Epithelial cell of esophagus (primary cell): Measurements from ENCODE around the gene DTWD2.
"Not testable (repeated sequence)": the region's sequence is repeated elsewhere in the genome, so short reads cannot be mapped to it uniquely, and the experiment has no call there.

Experiments used
- DNase-seq: peaks from one replicate; pipeline ENCODE4 v3.0.0; 2010; ENCODE audit warnings: low read depth
- H3K4me3 ChIP-seq: 2 replicates; pipeline ENCODE4 v1.5.1; 2011; ENCODE audit warnings: mild to moderate bottlenecking, low read length, control low read depth
- TF ChIP-seq, protein P1 (sequence below): IDR thresholded peaks from 2 replicates; pipeline ENCODE4 v1.5.1; 2011; ENCODE audit warnings: low read depth, mild to moderate bottlenecking, low read length, control low read depth, inconsistent platforms; ENCODE audit not compliant: insufficient read depth; ENCODE audit errors: missing control alignments

DTWD2 gene

DNA sequence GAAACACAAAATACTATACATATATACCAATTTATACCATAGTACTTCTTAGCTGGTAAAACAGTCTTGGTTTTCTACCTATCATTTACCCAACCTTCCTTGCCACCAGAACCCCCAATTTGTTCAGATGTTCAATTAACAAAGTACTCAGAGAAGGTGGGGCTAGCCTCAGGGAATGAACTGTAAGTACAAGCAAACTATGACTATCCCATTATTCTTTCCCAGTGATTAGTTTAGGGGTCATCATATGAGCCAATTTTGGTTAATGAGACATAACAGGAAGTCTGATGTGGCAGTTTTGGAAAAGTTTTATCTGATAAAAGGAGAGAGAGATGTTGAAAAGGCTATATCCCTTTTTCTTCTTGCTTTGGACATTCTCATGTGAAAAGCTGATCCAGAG, 125.8 kb downstream of the DTWD2 start:
- H3K4me3 ChIP-seq: no peak overlapping the region
- TF ChIP-seq, protein P1, sequence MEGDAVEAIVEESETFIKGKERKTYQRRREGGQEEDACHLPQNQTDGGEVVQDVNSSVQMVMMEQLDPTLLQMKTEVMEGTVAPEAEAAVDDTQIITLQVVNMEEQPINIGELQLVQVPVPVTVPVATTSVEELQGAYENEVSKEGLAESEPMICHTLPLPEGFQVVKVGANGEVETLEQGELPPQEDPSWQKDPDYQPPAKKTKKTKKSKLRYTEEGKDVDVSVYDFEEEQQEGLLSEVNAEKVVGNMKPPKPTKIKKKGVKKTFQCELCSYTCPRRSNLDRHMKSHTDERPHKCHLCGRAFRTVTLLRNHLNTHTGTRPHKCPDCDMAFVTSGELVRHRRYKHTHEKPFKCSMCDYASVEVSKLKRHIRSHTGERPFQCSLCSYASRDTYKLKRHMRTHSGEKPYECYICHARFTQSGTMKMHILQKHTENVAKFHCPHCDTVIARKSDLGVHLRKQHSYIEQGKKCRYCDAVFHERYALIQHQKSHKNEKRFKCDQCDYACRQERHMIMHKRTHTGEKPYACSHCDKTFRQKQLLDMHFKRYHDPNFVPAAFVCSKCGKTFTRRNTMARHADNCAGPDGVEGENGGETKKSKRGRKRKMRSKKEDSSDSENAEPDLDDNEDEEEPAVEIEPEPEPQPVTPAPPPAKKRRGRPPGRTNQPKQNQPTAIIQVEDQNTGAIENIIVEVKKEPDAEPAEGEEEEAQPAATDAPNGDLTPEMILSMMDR: no peak

DNA sequence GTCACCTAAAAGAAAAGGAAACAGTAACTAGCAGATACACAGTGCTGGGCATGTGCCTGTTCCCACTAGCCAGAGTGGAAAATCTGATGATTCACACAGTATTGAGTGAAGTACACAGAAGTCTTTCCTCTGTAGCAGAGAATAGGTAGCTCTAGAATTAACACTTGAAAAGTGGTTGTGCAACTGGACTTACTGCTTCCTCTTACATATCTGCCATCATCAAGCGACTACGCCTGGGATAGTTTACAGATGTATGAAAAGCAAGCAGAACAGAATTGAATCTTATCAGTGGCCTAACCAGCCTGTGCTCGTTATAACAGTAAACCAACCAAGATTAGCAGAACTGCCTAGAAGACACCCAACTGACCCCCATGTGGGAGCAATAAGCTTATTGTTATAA, 130.6 kb downstream of the DTWD2 start:
- TF ChIP-seq, protein P1: no peak
- DNase-seq: peak; percentile 88
- no peak overlapping the region for H3K4me3 ChIP-seq

More for the DNA sequence above, 125.8 kb downstream of the DTWD2 start:
- peak; percentile 70 for DNase-seq

DNA sequence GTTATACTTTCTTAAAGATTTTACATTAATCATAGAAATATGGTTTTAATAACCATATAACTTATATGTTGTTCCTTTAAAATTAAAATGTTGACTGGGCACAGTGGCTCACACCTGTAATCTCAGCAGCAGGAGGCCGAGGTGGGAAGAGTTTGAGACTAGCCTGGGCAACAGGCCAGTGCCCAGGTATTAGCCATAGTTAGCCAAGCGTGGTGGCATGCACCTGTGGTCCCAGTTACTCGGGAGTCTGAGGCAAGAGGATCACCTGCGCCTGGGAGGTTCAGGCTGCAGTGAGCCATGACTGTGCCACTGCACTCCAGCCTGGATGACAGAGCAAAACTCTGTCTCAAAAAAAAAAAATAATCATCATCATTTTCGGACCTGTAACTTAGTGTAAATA, 133.5 kb downstream of the DTWD2 start:
- H3K4me3 ChIP-seq: no peak overlapping the region
- TF ChIP-seq, protein P1: no peak
- no peak for DNase-seq

DNA sequence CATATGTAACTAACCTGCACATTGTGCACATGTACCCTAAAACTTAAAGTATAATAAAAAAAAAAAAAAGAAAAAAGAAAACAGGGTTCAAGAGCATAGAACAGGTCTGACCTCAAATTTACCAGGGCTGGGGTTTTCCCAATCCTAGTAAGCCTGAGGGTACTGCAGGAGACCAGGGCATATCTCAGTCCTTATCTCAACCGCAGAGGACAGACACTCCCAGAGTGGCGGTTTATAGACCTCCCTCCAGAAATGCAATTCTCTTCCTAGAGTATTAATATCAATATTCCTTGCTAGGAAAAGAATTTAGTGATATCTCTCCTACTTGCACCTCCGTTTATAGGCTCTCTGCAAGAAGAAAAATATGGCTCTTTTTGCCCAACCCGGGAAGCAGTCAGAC, 136.6 kb downstream of the DTWD2 start:
- not testable (repeated sequence) for H3K4me3 ChIP-seq, DNase-seq

DNA sequence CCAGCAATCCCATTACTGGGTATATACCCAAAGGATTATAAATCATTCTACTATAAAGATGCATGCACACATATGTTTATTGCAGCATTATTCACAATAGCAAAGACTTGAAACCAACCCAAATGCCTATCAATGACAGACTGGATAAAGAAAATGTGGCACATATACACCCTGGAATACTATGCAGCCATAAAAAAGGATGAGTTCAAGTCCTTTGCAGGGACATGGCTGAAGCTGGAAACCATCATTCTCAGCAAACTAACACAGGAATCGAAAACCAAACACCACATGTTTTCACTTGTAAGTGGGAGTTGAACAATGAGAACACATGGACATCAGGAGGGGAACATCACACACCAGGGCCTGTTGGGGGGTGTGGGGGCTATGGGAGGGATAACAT, 138.8 kb downstream of the DTWD2 start:
- not testable (repeated sequence) for DNase-seq, H3K4me3 ChIP-seq

- no peak overlapping the region for H3K4me3 ChIP-seq
- TF ChIP-seq, protein P1: no peak
- no peak for DNase-seq
Observed at GRCh38 chr5:118844351-118844750, 144.0 kb downstream of the DTWD2 start.

DNA sequence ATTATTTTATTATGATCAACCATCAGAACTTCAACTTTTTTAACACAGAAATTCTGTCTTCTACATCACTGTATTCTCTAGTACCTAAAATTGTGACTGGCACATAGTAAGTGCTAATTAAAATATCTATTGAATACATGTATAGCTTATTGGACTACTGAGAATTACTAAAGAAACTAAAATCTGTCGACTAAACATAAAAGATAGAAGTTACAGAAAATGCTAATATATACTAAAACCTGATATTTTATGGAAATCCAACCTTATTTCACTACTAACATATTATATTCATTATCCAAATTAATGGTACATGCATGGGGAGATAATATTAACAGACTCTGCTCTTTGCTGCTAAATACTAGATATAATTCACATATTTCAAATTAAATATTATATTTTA, 153.6 kb downstream of the DTWD2 start:
- TF ChIP-seq, protein P1: no peak
- no peak overlapping the region for H3K4me3 ChIP-seq
- DNase-seq: no peak

DNA sequence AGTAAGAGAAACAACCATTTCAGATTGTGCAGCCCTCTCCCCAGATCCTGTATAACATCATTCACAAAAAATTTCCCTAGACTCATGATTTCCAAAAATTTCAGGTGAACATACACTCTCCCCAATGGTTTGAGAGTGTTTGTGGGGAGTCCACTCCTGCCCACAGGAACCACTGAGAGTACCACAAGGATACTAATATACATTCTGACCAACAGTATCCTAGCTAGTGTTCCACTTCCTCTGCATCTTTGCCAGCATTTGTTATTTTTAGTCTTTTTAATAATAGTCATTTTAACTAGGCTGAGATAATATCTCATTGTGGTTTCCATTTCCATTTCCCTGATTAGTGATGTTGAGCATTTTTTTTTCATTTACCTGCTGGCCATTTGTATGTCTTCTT, 155.4 kb downstream of the DTWD2 start:
- no peak for DNase-seq
- TF ChIP-seq, protein P1: no peak

More for the DNA sequence above, 155.4 kb downstream of the DTWD2 start:
- no peak overlapping the region for H3K4me3 ChIP-seq
